Measurements from ENCODE around the gene ZER1.
A peak's percentile ranks its signal among the peaks of the same experiment; 100 is the strongest.

ZER1 gene

GRCh38 chr9:128732576-128732975 is 39.2 kb downstream of the ZER1 start:
- no peak for DNase-seq

GRCh38 chr9:128731691-128732090 is 40.0 kb downstream of the ZER1 start:
- no peak for DNase-seq

- DNase-seq = no peak
These were observed 40.6 kb downstream of the ZER1 start for GRCh38 chr9:128731093-128731492.

GRCh38 chr9:128729766-128730517 is 41.8 kb downstream of the ZER1 start:
- DNase-seq = no peak

- no peak for DNase-seq
These were observed 42.4 kb downstream of the ZER1 start for GRCh38 chr9:128729302-128729701.

- DNase-seq = no peak
These were observed 43.4 kb downstream of the ZER1 start for GRCh38 chr9:128728298-128728697.

GRCh38 chr9:128727640-128728248 is 44.0 kb downstream of the ZER1 start:
- no peak for DNase-seq

- DNase-seq = peak; percentile 79 to 84
These were observed 46.9 kb downstream of the ZER1 start for GRCh38 chr9:128724744-128725211.

GRCh38 chr9:128723866-128724743 is 47.6 kb downstream of the ZER1 start, which contains the start of gene ZDHHC12:
Gene ZDHHC12, minus strand, starts transcription at chr9:128724127. Its CDS starts 34 bp downstream, at chr9:128724093.
- peak; percentile 98 to 99 for DNase-seq

GRCh38 chr9:128723352-128723865 is 48.3 kb downstream of the ZER1 start:
- no peak for DNase-seq

- DNase-seq = no peak
These were observed 49.1 kb downstream of the ZER1 start for GRCh38 chr9:128722380-128723351.

GRCh38 chr9:128721487-128722010 is 50.2 kb downstream of the ZER1 start:
- DNase-seq = no peak

GRCh38 chr9:128720841-128721486 is 50.8 kb downstream of the ZER1 start:
- DNase-seq = no peak

- DNase-seq = no peak
These were observed 51.7 kb downstream of the ZER1 start for GRCh38 chr9:128719919-128720605.

- DNase-seq = no peak
These were observed 53.3 kb downstream of the ZER1 start for GRCh38 chr9:128718475-128718874.

GRCh38 chr9:128718047-128718446 is 53.7 kb downstream of the ZER1 start:
- no peak for DNase-seq

- DNase-seq = no peak
These were observed 55.0 kb downstream of the ZER1 start for GRCh38 chr9:128716581-128717254.

- DNase-seq = no peak
These were observed 56.3 kb downstream of the ZER1 start for GRCh38 chr9:128715436-128715750.

- DNase-seq = no peak
These were observed 56.9 kb downstream of the ZER1 start for GRCh38 chr9:128714586-128715435.

Data from SHP77 (cell line).